Measurements from ENCODE around the gene NEDD4L. TPM values are rescaled to one million over a fixed set of nuclear protein-coding genes. Genes with fewer than 3 reads are reported as not detected.
"Not testable (repeated sequence)": the region's sequence is repeated elsewhere in the genome, so short reads cannot be mapped to it uniquely, and the experiment has no call there.

The NEDD4L gene
- total RNA-seq, 1 donor from 2014 or later: 55.9 TPM

- DNase-seq (ENCODE audit: missing footprints) (no peak), ATAC-seq (no peak)
- intact Hi-C loops (cut with DNase I): no loop called here
Observed at GRCh38 chr18:58279504-58280175, 235.6 kb downstream of the NEDD4L start.

- ATAC-seq (no peak), DNase-seq (ENCODE audit: missing footprints) (no peak)
- intact Hi-C loops (cut with DNase I): no loop called here
Observed at GRCh38 chr18:58280191-58280590, 236.2 kb downstream of the NEDD4L start.

GRCh38 chr18:58282872-58283271 is 238.8 kb downstream of the NEDD4L start:
- DNase-seq (ENCODE audit: missing footprints); intact Hi-C loops (cut with DNase I); ATAC-seq: not testable (repeated sequence)

- ATAC-seq (peak; percentile 67), DNase-seq (ENCODE audit: missing footprints) (no peak)
- intact Hi-C loops (cut with DNase I): no loop called here
Observed at GRCh38 chr18:58284699-58285448, 240.8 kb downstream of the NEDD4L start.

- no peak for DNase-seq (ENCODE audit: missing footprints)
- intact Hi-C loops (cut with DNase I): no loop called here
- peak; percentile 9 for ATAC-seq
Observed at GRCh38 chr18:58285449-58286130, 241.6 kb downstream of the NEDD4L start.

GRCh38 chr18:58286632-58287352 is 242.8 kb downstream of the NEDD4L start:
- ATAC-seq (no peak), DNase-seq (ENCODE audit: missing footprints) (no peak)
- intact Hi-C loops (cut with DNase I): no loop called here

GRCh38 chr18:58287353-58288274 is 243.6 kb downstream of the NEDD4L start:
- no peak for ATAC-seq
- intact Hi-C loops (cut with DNase I): no loop called here
- DNase-seq (ENCODE audit: missing footprints): no peak

- ATAC-seq (no peak), DNase-seq (ENCODE audit: missing footprints) (no peak)
- intact Hi-C loops (cut with DNase I): no loop called here
Observed at GRCh38 chr18:58288921-58289797, 245.1 kb downstream of the NEDD4L start.

GRCh38 chr18:58290116-58290695 is 246.2 kb downstream of the NEDD4L start:
- intact Hi-C loops (cut with DNase I): no loop called here
- ATAC-seq: no peak

GRCh38 chr18:58291131-58291530 is 247.1 kb downstream of the NEDD4L start:
- intact Hi-C loops (cut with DNase I): no loop called here
- ATAC-seq (no peak), DNase-seq (ENCODE audit: missing footprints) (no peak)

More at GRCh38 chr18:58290116-58290695, 246.2 kb downstream of the NEDD4L start:
- no peak for DNase-seq (ENCODE audit: missing footprints)

GRCh38 chr18:58292638-58293037 is 248.6 kb downstream of the NEDD4L start:
- intact Hi-C loops (cut with DNase I): no loop called here
- no peak for ATAC-seq
- DNase-seq (ENCODE audit: missing footprints): no peak

GRCh38 chr18:58297198-58297597 is 253.2 kb downstream of the NEDD4L start:
- peak; percentile 40 for ATAC-seq
- no peak for DNase-seq (ENCODE audit: missing footprints)
- intact Hi-C loops (cut with DNase I): no loop called here

GRCh38 chr18:58298251-58299134 is 254.5 kb downstream of the NEDD4L start:
- ATAC-seq (peak; percentile 45), DNase-seq (ENCODE audit: missing footprints) (no peak)
- intact Hi-C loops (cut with DNase I): no loop called here

GRCh38 chr18:58299135-58299473 is 255.1 kb downstream of the NEDD4L start:
- intact Hi-C loops (cut with DNase I): no loop called here
- peak; percentile 44 for ATAC-seq
- DNase-seq (ENCODE audit: missing footprints): no peak

- no peak for ATAC-seq
- intact Hi-C loops (cut with DNase I): no loop called here
Observed at GRCh38 chr18:58299936-58300335, 255.9 kb downstream of the NEDD4L start.

GRCh38 chr18:58300867-58301266 is 256.8 kb downstream of the NEDD4L start:
- DNase-seq (ENCODE audit: missing footprints) (no peak), ATAC-seq (no peak)
- intact Hi-C loops (cut with DNase I): no loop called here

More at GRCh38 chr18:58299936-58300335, 255.9 kb downstream of the NEDD4L start:
- no peak for DNase-seq (ENCODE audit: missing footprints)

Data from Right ventricle myocardium inferior (tissue), 1 donor.